ENCODE data around the gene APOA5. TPM values are rescaled to one million over a fixed set of nuclear protein-coding genes. Genes with fewer than 3 reads are reported as not detected.

APOA5 gene
- total RNA-seq, 1 donor from 2014 or later = not detected

- DNase-seq (ENCODE audit: low read depth) = no peak
Measured at GRCh38 chr11:116797816-116798215, 6.1 kb upstream of the APOA5 start.

- DNase-seq (ENCODE audit: low read depth) = peak; percentile 62
Measured at GRCh38 chr11:116796548-116796947, 4.9 kb upstream of the APOA5 start.

GRCh38 chr11:116794851-116795250 lies 3.2 kb upstream of the APOA5 start:
- DNase-seq (ENCODE audit: low read depth) = no peak

GRCh38 chr11:116793772-116794097 lies 2.1 kb upstream of the APOA5 start:
- peak; percentile 16 for DNase-seq (ENCODE audit: low read depth)

- peak; percentile 51 for DNase-seq (ENCODE audit: low read depth)
Measured at GRCh38 chr11:116792869-116793771, 1.4 kb upstream of the APOA5 start.

GRCh38 chr11:116792144-116792868 lies 627 bp upstream of the APOA5 start:
- DNase-seq (ENCODE audit: low read depth) = no peak

GRCh38 chr11:116791002-116791812 lies 472 bp downstream of the APOA5 start:
- peak; percentile 19 for DNase-seq (ENCODE audit: low read depth)

- no peak for DNase-seq (ENCODE audit: low read depth)
Measured at GRCh38 chr11:116790167-116791001, 1.3 kb downstream of the APOA5 start.

GRCh38 chr11:116788975-116789374 lies 2.7 kb downstream of the APOA5 start:
- DNase-seq (ENCODE audit: low read depth) = no peak

GRCh38 chr11:116788534-116788933 lies 3.1 kb downstream of the APOA5 start:
- no peak for DNase-seq (ENCODE audit: low read depth)

GRCh38 chr11:116787786-116788486 lies 3.7 kb downstream of the APOA5 start, which contains the start of gene ZPR1:
TSS of gene ZPR1 (minus strand) at chr11:116788023. CDS start at chr11:116787990, 33 bp downstream.
- DNase-seq (ENCODE audit: low read depth) = peak; percentile 60

- DNase-seq (ENCODE audit: low read depth) = no peak
Measured at GRCh38 chr11:116787436-116787785, 4.3 kb downstream of the APOA5 start.

GRCh38 chr11:116786966-116787365 lies 4.7 kb downstream of the APOA5 start:
- no peak for DNase-seq (ENCODE audit: low read depth)

- DNase-seq (ENCODE audit: low read depth) = no peak
Measured at GRCh38 chr11:116786326-116786725, 5.4 kb downstream of the APOA5 start.

GRCh38 chr11:116782728-116783127 lies 9.0 kb downstream of the APOA5 start:
- DNase-seq (ENCODE audit: low read depth) = peak; percentile 44

GRCh38 chr11:116778556-116778955 lies 13.1 kb downstream of the APOA5 start:
- DNase-seq (ENCODE audit: low read depth) = no peak

- no peak for DNase-seq (ENCODE audit: low read depth)
Measured at GRCh38 chr11:116777056-116777455, 14.6 kb downstream of the APOA5 start.

- DNase-seq (ENCODE audit: low read depth) = no peak
Measured at GRCh38 chr11:116776522-116776984, 15.1 kb downstream of the APOA5 start.

GRCh38 chr11:116775975-116776374 lies 15.7 kb downstream of the APOA5 start:
- no peak for DNase-seq (ENCODE audit: low read depth)

GRCh38 chr11:116774661-116775060 lies 17.0 kb downstream of the APOA5 start:
- no peak for DNase-seq (ENCODE audit: low read depth)

All from renal cortical epithelial cell (primary cell).